GM19395 (cell line): Measurements from ENCODE around the gene DNHD1.
"Not testable (repeated sequence)": the region's sequence is repeated elsewhere in the genome, so short reads cannot be mapped to it uniquely, and the experiment has no call there.

Experiments used
- ATAC-seq: cut with Tn5 transposase; IDR thresholded peaks from one replicate; pipeline ENCODE4 v1.9.1; 2021; ENCODE audit warnings: mild to moderate bottlenecking, moderate library complexity; ENCODE audit not compliant: unreplicated experiment

DNHD1 gene

GRCh38 chr11:6481012-6481923, 15.8 kb upstream of the DNHD1 start, which contains the start of the genes ARFIP2 and TIMM10B:
TSS of gene ARFIP2 (minus strand) at chr11:6481331. CDS start at chr11:6480421, 910 bp downstream.
TSS of gene TIMM10B (plus strand) at chr11:6481501. CDS start at chr11:6481517, 16 bp downstream.
- ATAC-seq, result peak; percentile 99

- ATAC-seq, result peak; percentile 4
These were observed 15.2 kb upstream of the DNHD1 start for GRCh38 chr11:6481924-6482275.

GRCh38 chr11:6482441-6482840, 14.6 kb upstream of the DNHD1 start:
- ATAC-seq, result no peak

- no peak for ATAC-seq
These were observed 14.1 kb upstream of the DNHD1 start for GRCh38 chr11:6483015-6483414.

GRCh38 chr11:6485661-6486060, 11.4 kb upstream of the DNHD1 start:
- ATAC-seq, result no peak

- no peak for ATAC-seq
These were observed 10.8 kb upstream of the DNHD1 start for GRCh38 chr11:6486256-6486655.

GRCh38 chr11:6486938-6487337, 10.1 kb upstream of the DNHD1 start:
- ATAC-seq, result no peak

- no peak for ATAC-seq
These were observed 8.7 kb upstream of the DNHD1 start for GRCh38 chr11:6488342-6488741.

- ATAC-seq, result no peak
These were observed 8.3 kb upstream of the DNHD1 start for GRCh38 chr11:6488821-6489220.

- no peak for ATAC-seq
These were observed 7.8 kb upstream of the DNHD1 start for GRCh38 chr11:6489306-6489705.

GRCh38 chr11:6498121-6498520, 1.0 kb downstream of the DNHD1 start:
- no peak for ATAC-seq

GRCh38 chr11:6498544-6498943, 1.5 kb downstream of the DNHD1 start:
- no peak for ATAC-seq

GRCh38 chr11:6502382-6502781, 5.3 kb downstream of the DNHD1 start:
- ATAC-seq, result no peak

GRCh38 chr11:6504166-6504565, 7.1 kb downstream of the DNHD1 start:
- ATAC-seq, result no peak

GRCh38 chr11:6505577-6506240, 8.6 kb downstream of the DNHD1 start:
- no peak for ATAC-seq

GRCh38 chr11:6516865-6517264, 19.8 kb downstream of the DNHD1 start:
- no peak for ATAC-seq

GRCh38 chr11:6520265-6520664, 23.2 kb downstream of the DNHD1 start:
- ATAC-seq, result no peak

- not testable (repeated sequence) for ATAC-seq
These were observed 24.9 kb downstream of the DNHD1 start for GRCh38 chr11:6521946-6522345.

- no peak for ATAC-seq
These were observed 26.2 kb downstream of the DNHD1 start for GRCh38 chr11:6523253-6523652.

- ATAC-seq, result peak; percentile 83
These were observed 29.5 kb downstream of the DNHD1 start for GRCh38 chr11:6526411-6527135.

GRCh38 chr11:6529266-6529665, 32.2 kb downstream of the DNHD1 start:
- no peak for ATAC-seq
